Measurements from ENCODE around the gene RPL9. TPM values are rescaled to one million over a fixed set of nuclear protein-coding genes. Genes with fewer than 3 reads are reported as not detected.

RPL9 gene
- total RNA-seq, 2 experiments from 2014 or later: 2,639 to 2,826 TPM

GRCh38 chr4:39495446-39496213, 36.9 kb upstream of the RPL9 start:
- H3K9me3 ChIP-seq (ENCODE audit: control insufficient read depth in 1 of 2, insufficient read depth in 1 of 2, low read length in 2 of 2): no peaks in the 10 kb centered on the region
- peaks cover 16% of the 10 kb centered on the region for H3K36me3 Mint-ChIP-seq (ENCODE audit: low read depth)
- no peak for TF ChIP-seq CTCF (IDR thresholded peaks at IDR 0.05)
- ChIA-PET CTCF (no interaction called here), POLR2A (interaction anchor here (0.7 kb wide), 1 partner anchor 369 kb away, joined by 3 read pairs; no protein-coding TSS in a partner anchor)
- no peaks in the 10 kb centered on the region for H3K9me3 Mint-ChIP-seq
- no peak overlapping the region for H3K4me3 ChIP-seq (ENCODE audit: low read length)
- H3K4me1 Mint-ChIP-seq (ENCODE audit: low read depth): no peaks in the 10 kb centered on the region
- no peak overlapping the region for H3K27ac Mint-ChIP-seq
- H3K4me3 Mint-ChIP-seq: no peak overlapping the region
- H3K27ac ChIP-seq (ENCODE audit: low read depth in 1 of 2, low read length in 2 of 2): no peak overlapping the region
- DNase-seq (no peak), ATAC-seq (ENCODE audit: poor library complexity) (no peak)
- peaks cover 9% of the 10 kb centered on the region for H3K36me3 ChIP-seq (ENCODE audit: insufficient read depth, low read length)
- no peaks in the 10 kb centered on the region for H3K4me1 ChIP-seq (ENCODE audit: insufficient read depth, low read length)
- no peaks in the 10 kb centered on the region for H3K27me3 ChIP-seq (ENCODE audit: control insufficient read depth in 1 of 2, insufficient read depth in 2 of 2, low read length in 2 of 2)
- H3K27me3 Mint-ChIP-seq: no peaks in the 10 kb centered on the region
- intact Hi-C loops (cut with DNase I, micrococcal nuclease): no loop called here

- no peak overlapping the region for H3K27ac Mint-ChIP-seq
- ATAC-seq (ENCODE audit: poor library complexity) (no peak), DNase-seq (no peak)
- H3K27me3 Mint-ChIP-seq: no peaks in the 10 kb centered on the region
- no peaks in the 10 kb centered on the region for H3K4me1 Mint-ChIP-seq (ENCODE audit: low read depth)
- no peak overlapping the region for H3K4me3 ChIP-seq (ENCODE audit: low read length)
- no peak overlapping the region for H3K4me3 Mint-ChIP-seq
- POLR2A ChIA-PET: no interaction called here
- H3K4me1 ChIP-seq (ENCODE audit: insufficient read depth, low read length): no peaks in the 10 kb centered on the region
- peaks cover 10% of the 10 kb centered on the region for H3K36me3 Mint-ChIP-seq (ENCODE audit: low read depth)
- CTCF ChIA-PET: no interaction called here
- no peaks in the 10 kb centered on the region for H3K9me3 Mint-ChIP-seq
- TF ChIP-seq CTCF (IDR thresholded peaks at IDR 0.05): no peak
- H3K27ac ChIP-seq (ENCODE audit: low read depth in 1 of 2, low read length in 2 of 2): no peak overlapping the region
- peaks cover 2% of the 10 kb centered on the region for H3K36me3 ChIP-seq (ENCODE audit: insufficient read depth, low read length)
- intact Hi-C loops (cut with DNase I, micrococcal nuclease): no loop called here
- H3K27me3 ChIP-seq (ENCODE audit: control insufficient read depth in 1 of 2, insufficient read depth in 2 of 2, low read length in 2 of 2): no peaks in the 10 kb centered on the region
- no peaks in the 10 kb centered on the region for H3K9me3 ChIP-seq (ENCODE audit: control insufficient read depth in 1 of 2, insufficient read depth in 1 of 2, low read length in 2 of 2)
Observed at GRCh38 chr4:39494354-39494753, 35.6 kb upstream of the RPL9 start.

GRCh38 chr4:39490322-39490721, 31.6 kb upstream of the RPL9 start:
- Mint-ChIP-seq H3K36me3 (ENCODE audit: low read depth) (no peaks in the 10 kb centered on the region), H3K27me3 (no peaks in the 10 kb centered on the region), H3K4me1 (ENCODE audit: low read depth) (no peaks in the 10 kb centered on the region), H3K9me3 (no peaks in the 10 kb centered on the region), H3K27ac (no peak overlapping the region), H3K4me3 (no peak overlapping the region)
- CTCF ChIA-PET: no interaction called here
- ATAC-seq (ENCODE audit: poor library complexity) (no peak), DNase-seq (no peak)
- Histone ChIP-seq H3K27ac (ENCODE audit: low read depth in 1 of 2, low read length in 2 of 2) (no peak overlapping the region), H3K36me3 (ENCODE audit: insufficient read depth, low read length) (no peaks in the 10 kb centered on the region), H3K4me1 (ENCODE audit: insufficient read depth, low read length) (no peaks in the 10 kb centered on the region), H3K4me3 (ENCODE audit: low read length) (no peak overlapping the region), H3K9me3 (ENCODE audit: control insufficient read depth in 1 of 2, insufficient read depth in 1 of 2, low read length in 2 of 2) (no peaks in the 10 kb centered on the region), H3K27me3 (ENCODE audit: control insufficient read depth in 1 of 2, insufficient read depth in 2 of 2, low read length in 2 of 2) (no peaks in the 10 kb centered on the region)
- no peak for TF ChIP-seq CTCF (IDR thresholded peaks at IDR 0.05)
- intact Hi-C loops (cut with DNase I, micrococcal nuclease): no loop called here
- POLR2A ChIA-PET: no interaction called here

Measured in CD4-positive, alpha-beta T cell (primary cell).